Psoas muscle (tissue), 8 donors: ENCODE measurements around the gene CDH15. TPM values are rescaled to one million over a fixed set of nuclear protein-coding genes. Genes with fewer than 3 reads are reported as not detected.

ENCODE experiments used
- ATAC-seq, 4 donors: fragments of 200-7000 bp; cut with Tn5 transposase; one replicate each; pipeline ENCODE4 v1.9.1; 2020; ENCODE audit warnings: moderate library complexity in 3 of 4, mild to moderate bottlenecking in 2 of 4
- DNase-seq, 2 donors: peaks; one replicate each; pipeline ENCODE4 v3.0.0-alpha.2; 2020
- H3K27ac ChIP-seq: fragments of 200-600 bp; one replicate; pipeline ENCODE4 v1.8.0; 2022
- H3K27me3 ChIP-seq, 3 donors: fragments of 200-600 bp in 1 of 3; one replicate each; pipeline versions ENCODE4 v1.6.1 to v1.8.0; 2013 to 2022; ENCODE audit warnings: low read length in 2 of 3, mild to moderate bottlenecking in 2 of 3, moderate library complexity in 1 of 3; ENCODE audit not compliant: insufficient read depth in 3 of 3
- H3K36me3 ChIP-seq, 2 donors: fragments of 200-600 bp in 1 of 2; one replicate each; pipeline versions ENCODE4 v1.6.1 to v1.8.0; 2013 to 2022; ENCODE audit warnings: low read depth in 1 of 2, mild to moderate bottlenecking in 1 of 2, moderate library complexity in 1 of 2; ENCODE audit not compliant: insufficient read depth in 1 of 2
- H3K4me1 ChIP-seq: fragments of 200-600 bp; one replicate; pipeline ENCODE4 v1.8.0; 2022
- H3K4me3 ChIP-seq: fragments of 200-600 bp; one replicate; pipeline ENCODE4 v1.8.0; 2022; ENCODE audit warnings: mild to moderate bottlenecking
- H3K9me3 ChIP-seq: fragments of 200-600 bp; one replicate; pipeline ENCODE4 v1.8.0; 2022
- WGBS, 3 donors: extraction: QIAGEN DNeasy Blood & Tissue Kit; methylation state at CpG; one replicate each; pipeline versions ENCODE4 v1.1.6 to v1.1.7; 2013; 5-methylcytosine and 5-hydroxymethylcytosine counted together
- intact Hi-C, 2 donors: fragments of 100-400 bp; cut with DNase I; formaldehyde crosslinking; loops; one replicate each; pipeline versions ENCODE4 v1.11.0 to v1.14.2; 2022
- polyA plus RNA-seq, 3 donors: library from polyadenylated mRNA; stranded (reverse); fragments of 200-250 nt; gene quantifications; one replicate each; pipeline ENCODE4 v1.2.3, GENCODE V29; 2013
- total RNA-seq, 4 donors: library from RNA; stranded (reverse); fragmentation: NEBNext Ultra II Directional in 2 of 4; extraction: Animal tissue kit (Norgen Biotek cat#: 25700) in 2 of 4; gene quantifications; one replicate each; pipeline versions ENCODE4 v1.2.1 to v1.2.4, GENCODE V29; 2021 to 2023
- TF ChIP-seq, protein P1 (sequence below): fragments of 200-600 bp; IDR thresholded peaks from one replicate; pipeline ENCODE4 v1.8.0; 2022; ENCODE audit warnings: antibody characterized with exemption
- donor health status: healthy with polysubstance abuse.
- donor health status: DM: no; HTN: no; CAD: no; lungs with moderate emphysema.
- donor health status: Bipolar disorder and iron deficiency.
- donor health status: healthy.
- donor health status: DM: yes; HTN: yes; CAD: no.
- donor health status: DM: no; HTN: no; CAD: no.
- donor health status: DM: no; HTN: no; CAD: no.
- donor health status: DM: yes; HTN: yes; CAD: no.

Gene CDH15
- total and polyA plus RNA-seq, 7 donors: 18.0 to 62.8 (median 36.7) TPM

DNA sequence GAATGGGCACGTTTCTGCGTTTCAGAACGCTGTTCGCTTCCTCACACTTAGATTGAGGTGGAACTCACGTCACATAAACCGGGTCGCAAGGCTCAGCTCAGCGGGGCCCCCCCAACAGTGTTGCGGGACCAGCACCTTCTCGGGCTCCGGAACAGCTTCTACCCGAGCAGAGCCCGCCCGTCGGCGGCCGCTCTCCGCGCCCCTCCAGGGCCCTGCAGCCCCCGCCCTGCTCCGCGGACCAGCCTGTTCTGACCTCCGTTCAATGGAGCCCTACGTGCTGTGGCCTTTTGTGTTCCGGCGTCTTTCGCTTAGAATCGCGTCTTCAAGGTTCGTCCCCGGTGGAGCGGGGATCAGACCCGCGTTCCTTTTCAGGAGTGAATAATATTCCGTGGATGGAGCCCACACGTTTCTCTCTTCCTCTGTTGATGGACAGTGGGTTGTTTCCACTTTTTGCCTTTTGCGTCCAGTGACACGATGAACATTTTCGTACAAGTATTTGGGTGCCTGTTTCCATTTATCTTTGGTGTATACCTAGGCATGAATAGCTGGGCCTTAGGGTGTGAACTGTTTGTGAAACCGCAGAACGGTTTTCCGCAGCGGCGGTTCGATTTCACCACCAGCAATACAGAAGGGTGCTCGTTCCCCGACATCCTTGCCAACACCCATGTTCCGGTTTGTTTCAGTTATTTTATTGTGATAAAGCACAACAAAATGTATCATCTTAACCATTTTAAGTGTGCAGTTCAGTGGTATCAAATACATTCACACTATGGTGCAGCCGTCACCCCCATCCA lies 31.1 kb downstream of the CDH15 start:
- Histone ChIP-seq H3K27ac (no peak overlapping the region), H3K4me3 (peak overlapping the region; percentile 48), H3K36me3 (no peaks in the 10 kb centered on the region), H3K4me1 (no peaks in the 10 kb centered on the region), H3K27me3 (peaks cover 5 to 85% (median 29%) of the 10 kb centered on the region in 3 donors), H3K9me3 (no peaks in the 10 kb centered on the region)
- TF ChIP-seq, protein P1, sequence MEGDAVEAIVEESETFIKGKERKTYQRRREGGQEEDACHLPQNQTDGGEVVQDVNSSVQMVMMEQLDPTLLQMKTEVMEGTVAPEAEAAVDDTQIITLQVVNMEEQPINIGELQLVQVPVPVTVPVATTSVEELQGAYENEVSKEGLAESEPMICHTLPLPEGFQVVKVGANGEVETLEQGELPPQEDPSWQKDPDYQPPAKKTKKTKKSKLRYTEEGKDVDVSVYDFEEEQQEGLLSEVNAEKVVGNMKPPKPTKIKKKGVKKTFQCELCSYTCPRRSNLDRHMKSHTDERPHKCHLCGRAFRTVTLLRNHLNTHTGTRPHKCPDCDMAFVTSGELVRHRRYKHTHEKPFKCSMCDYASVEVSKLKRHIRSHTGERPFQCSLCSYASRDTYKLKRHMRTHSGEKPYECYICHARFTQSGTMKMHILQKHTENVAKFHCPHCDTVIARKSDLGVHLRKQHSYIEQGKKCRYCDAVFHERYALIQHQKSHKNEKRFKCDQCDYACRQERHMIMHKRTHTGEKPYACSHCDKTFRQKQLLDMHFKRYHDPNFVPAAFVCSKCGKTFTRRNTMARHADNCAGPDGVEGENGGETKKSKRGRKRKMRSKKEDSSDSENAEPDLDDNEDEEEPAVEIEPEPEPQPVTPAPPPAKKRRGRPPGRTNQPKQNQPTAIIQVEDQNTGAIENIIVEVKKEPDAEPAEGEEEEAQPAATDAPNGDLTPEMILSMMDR: no peak
- DNase-seq (peak in 1 of 2 donors; percentile 21), ATAC-seq (no peak)
- 45 to 46% (median 46%) methylated on average over 41 to 49 of the region's 49 CpGs for WGBS, 3 donors
- intact Hi-C loops: no loop called here

DNA sequence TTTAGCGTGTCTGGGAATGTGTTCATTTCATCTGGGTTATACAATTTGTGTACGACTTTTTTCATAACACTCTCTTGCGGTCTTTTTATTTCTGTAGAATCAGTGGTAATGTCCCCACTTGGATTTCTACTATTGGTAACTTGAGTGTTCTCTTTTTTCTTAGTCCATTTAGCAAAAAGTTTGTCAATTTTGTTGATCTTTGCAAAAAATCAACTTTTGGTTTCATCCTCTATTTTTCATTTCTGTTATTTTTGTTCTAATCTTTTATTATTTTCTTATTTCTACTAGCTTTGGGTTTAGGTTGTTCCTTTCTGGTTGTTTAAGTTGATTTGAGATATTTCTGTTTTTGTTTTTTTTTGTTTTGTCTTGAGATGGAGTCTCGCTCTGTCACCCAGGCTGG lies 36.4 kb downstream of the CDH15 start:
- 88 to 91% (median 90%) methylated on average over 4 of the region's 4 CpGs for WGBS, 3 donors
- no peak for DNase-seq
- peaks cover 4 to 48% (median 5%) of the 10 kb centered on the region in 3 donors for H3K27me3 ChIP-seq

DNA sequence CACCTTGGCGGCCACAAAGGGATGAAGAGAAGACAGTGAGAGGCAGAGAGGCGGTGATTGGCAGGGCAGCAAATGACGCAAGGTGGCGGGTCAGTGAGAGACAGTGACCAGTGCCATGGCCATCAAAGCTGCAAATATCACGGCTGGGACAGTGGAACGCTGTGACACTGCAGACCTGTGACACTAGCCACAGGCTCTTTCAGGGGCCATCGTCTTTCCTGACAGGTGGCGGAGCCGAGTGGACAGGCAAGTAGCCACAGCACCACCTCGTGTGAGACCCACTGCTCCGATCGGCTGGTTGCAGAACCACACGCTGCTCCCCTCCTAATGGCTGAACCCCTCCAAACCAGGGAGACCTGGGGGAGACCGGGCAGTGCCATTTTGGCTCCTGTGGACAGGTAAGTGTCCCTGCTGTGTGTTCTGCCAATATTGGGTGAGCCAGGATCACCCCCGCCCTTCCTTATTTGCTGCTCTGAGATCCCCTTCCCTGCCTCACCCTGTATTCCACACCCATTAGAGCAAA lies 38.0 kb downstream of the CDH15 start:
- 60 to 70% (median 65%) methylated on average over 15 of the region's 15 CpGs for WGBS, 3 donors
- Histone ChIP-seq H3K4me1 (no peaks in the 10 kb centered on the region), H3K27ac (no peak overlapping the region), H3K9me3 (no peaks in the 10 kb centered on the region), H3K36me3 (no peaks in the 10 kb centered on the region), H3K27me3 (peaks cover 2 to 32% (median 2%) of the 10 kb centered on the region in 3 donors), H3K4me3 (no peak overlapping the region)
- ATAC-seq: no peak
- TF ChIP-seq, protein P1: no peak
- no peak for DNase-seq
- intact Hi-C loops: loop anchor here (5.0 to 10.0 kb wide), 3 partner anchors 115 to 472 kb away; partner anchors contain the start of gene ACSF3 (in 1 of the 2)

More for the DNA sequence above, 36.4 kb downstream of the CDH15 start:
- TF ChIP-seq, protein P1: no peak
- H3K27ac ChIP-seq: no peak overlapping the region
- H3K4me1 ChIP-seq: no peaks in the 10 kb centered on the region
- H3K36me3 ChIP-seq: no peaks in the 10 kb centered on the region
- H3K4me3 ChIP-seq: no peak overlapping the region
- no peaks in the 10 kb centered on the region for H3K9me3 ChIP-seq
- intact Hi-C loops: no loop called here
- no peak for ATAC-seq

DNA sequence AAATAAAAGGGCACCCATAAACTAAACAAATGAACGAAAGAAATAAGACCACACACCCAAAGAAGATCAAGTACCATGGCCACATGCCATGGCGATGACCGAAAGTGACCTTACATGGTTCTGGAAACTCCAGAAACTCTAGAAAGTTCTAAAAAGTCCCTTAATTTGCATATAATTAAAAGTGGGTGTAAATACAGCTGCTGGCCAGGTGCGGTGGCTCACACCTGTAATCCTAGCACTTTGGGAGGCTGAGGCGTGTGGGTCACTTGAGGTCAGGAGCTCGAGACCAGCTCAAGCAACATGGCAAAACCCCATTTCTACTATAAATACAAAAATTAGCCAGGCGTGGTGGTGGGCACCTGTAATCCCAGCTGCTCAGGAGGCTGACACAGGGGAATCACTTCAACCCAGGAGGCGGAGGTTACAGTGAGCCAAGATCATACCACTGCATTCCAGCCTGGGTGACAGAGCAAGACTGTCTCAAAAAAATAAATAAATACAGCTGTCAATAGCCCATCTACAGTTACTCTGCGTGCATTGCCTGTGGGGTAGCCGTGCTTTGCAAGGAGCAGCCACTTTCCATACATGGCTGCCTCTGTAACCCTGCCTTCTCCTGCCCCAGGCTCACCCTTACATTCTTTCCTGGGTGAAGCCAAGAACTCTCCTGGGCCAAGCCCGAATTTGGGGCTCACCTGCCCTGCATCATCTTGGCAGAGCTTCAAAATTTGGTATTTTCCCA lies 38.8 kb downstream of the CDH15 start:
- intact Hi-C loops: loop anchor here (5.0 to 10.0 kb wide), 3 partner anchors 116 to 473 kb away; partner anchors contain the start of gene ACSF3 (in 1 of the 2)
- H3K27me3 ChIP-seq: peaks cover 2 to 26% (median 2%) of the 10 kb centered on the region in 3 donors
- no peak overlapping the region for H3K4me3 ChIP-seq
- TF ChIP-seq, protein P1: no peak
- no peaks in the 10 kb centered on the region for H3K9me3 ChIP-seq
- peaks cover 7% of the 10 kb centered on the region for H3K4me1 ChIP-seq
- 75 to 77% (median 76%) methylated on average over 11 of the region's 11 CpGs for WGBS, 3 donors
- ATAC-seq (no peak), DNase-seq (no peak)
- no peak overlapping the region for H3K27ac ChIP-seq
- no peaks in the 10 kb centered on the region for H3K36me3 ChIP-seq
